Measurements from ENCODE around the gene SLC2A1. TPM values are rescaled to one million over a fixed set of nuclear protein-coding genes. Genes with fewer than 3 reads are reported as not detected.

SLC2A1 gene
- polyA plus RNA-seq, 1 donor (not counting 4 experiments of a cell fraction or from before 2014, with no cell fraction given): 689 TPM

GRCh38 chr1:42917241-42917495, 41.5 kb downstream of the SLC2A1 start:
- H3K9me3 ChIP-seq (ENCODE audit: control insufficient read depth, low read depth, low read length): no peaks in the 10 kb centered on the region
- TF ChIP-seq CTCF (optimal IDR thresholded peaks at IDR 0.05 in 1 of 3, IDR thresholded peaks at IDR 0.05 in 1 of 3, conservative IDR thresholded peaks at IDR 0.05 in 1 of 3; ENCODE audit: extremely low read depth in 1 of 3, insufficient read depth in 2 of 3, low read length in 3 of 3) (no peak), EZH2 (IDR thresholded peaks at IDR 0.05; ENCODE audit: low read length) (no peak)

GRCh38 chr1:42915456-42915855, 43.2 kb downstream of the SLC2A1 start:
- no peak overlapping the region for H3K4me3 ChIP-seq (ENCODE audit: control insufficient read depth in 2 of 3, extremely low read depth in 1 of 3, insufficient read depth in 2 of 3, low read depth in 1 of 3, low read length in 3 of 3)
- H3K4me1 ChIP-seq (ENCODE audit: control insufficient read depth, extremely low read depth, insufficient read depth, low read length): peaks cover 3% of the 10 kb centered on the region
- dilution Hi-C loops (cut with MboI; ENCODE audit: extremely low pct_ligation_motif_present, low sequenced_read_pairs): no loop called here
- H3K9ac ChIP-seq (ENCODE audit: control insufficient read depth, extremely low read depth, insufficient read depth, low read length): no peak overlapping the region
- no peak overlapping the region for H3K27ac ChIP-seq (ENCODE audit: control insufficient read depth, insufficient read depth, low read length)
- H3K79me2 ChIP-seq (ENCODE audit: control insufficient read depth, insufficient read depth, low read length): no peaks in the 10 kb centered on the region
- H3K9me3 ChIP-seq (ENCODE audit: control insufficient read depth, low read depth, low read length): no peaks in the 10 kb centered on the region
- no peaks in the 10 kb centered on the region for H3K27me3 ChIP-seq (ENCODE audit: control insufficient read depth, extremely low read depth, insufficient read depth, low read length)
- no peak for DNase-seq (ENCODE audit: low read depth, low spot score)
- no peaks in the 10 kb centered on the region for H3K9me1 ChIP-seq (ENCODE audit: control insufficient read depth, extremely low read depth, insufficient read depth, low read length)
- TF ChIP-seq EZH2 (IDR thresholded peaks at IDR 0.05; ENCODE audit: low read length): no peak
- TF ChIP-seq CTCF (optimal IDR thresholded peaks at IDR 0.05 in 1 of 3, IDR thresholded peaks at IDR 0.05 in 1 of 3, conservative IDR thresholded peaks at IDR 0.05 in 1 of 3; ENCODE audit: extremely low read depth in 1 of 3, insufficient read depth in 2 of 3, low read length in 3 of 3): no peak
- H4K20me1 ChIP-seq (ENCODE audit: control insufficient read depth, extremely low read depth, insufficient read depth, low read length): no peaks in the 10 kb centered on the region
- no peaks in the 10 kb centered on the region for H3K36me3 ChIP-seq (ENCODE audit: control insufficient read depth in 2 of 2, extremely low read depth in 1 of 2, insufficient read depth in 2 of 2, low read length in 2 of 2)
- FAIRE-seq: no peak
- no peak overlapping the region for H3K4me2 ChIP-seq (ENCODE audit: control insufficient read depth, extremely low read depth, insufficient read depth, low read depth, low read length)
- no peak overlapping the region for H2AFZ ChIP-seq (ENCODE audit: control insufficient read depth, low read length)

More at GRCh38 chr1:42917241-42917495, 41.5 kb downstream of the SLC2A1 start:
- dilution Hi-C loops (cut with MboI; ENCODE audit: extremely low pct_ligation_motif_present, low sequenced_read_pairs): no loop called here
- FAIRE-seq (no peak), DNase-seq (ENCODE audit: low read depth, low spot score) (no peak)
- no peak overlapping the region for H3K4me2 ChIP-seq (ENCODE audit: control insufficient read depth, extremely low read depth, insufficient read depth, low read depth, low read length)
- no peaks in the 10 kb centered on the region for H3K27me3 ChIP-seq (ENCODE audit: control insufficient read depth, extremely low read depth, insufficient read depth, low read length)
- no peak overlapping the region for H3K27ac ChIP-seq (ENCODE audit: control insufficient read depth, insufficient read depth, low read length)
- H3K4me1 ChIP-seq (ENCODE audit: control insufficient read depth, extremely low read depth, insufficient read depth, low read length): peaks cover 3% of the 10 kb centered on the region
- H3K9me1 ChIP-seq (ENCODE audit: control insufficient read depth, extremely low read depth, insufficient read depth, low read length): no peaks in the 10 kb centered on the region
- no peaks in the 10 kb centered on the region for H3K36me3 ChIP-seq (ENCODE audit: control insufficient read depth in 2 of 2, extremely low read depth in 1 of 2, insufficient read depth in 2 of 2, low read length in 2 of 2)
- no peak overlapping the region for H2AFZ ChIP-seq (ENCODE audit: control insufficient read depth, low read length)
- no peaks in the 10 kb centered on the region for H4K20me1 ChIP-seq (ENCODE audit: control insufficient read depth, extremely low read depth, insufficient read depth, low read length)
- H3K79me2 ChIP-seq (ENCODE audit: control insufficient read depth, insufficient read depth, low read length): no peaks in the 10 kb centered on the region
- no peak overlapping the region for H3K9ac ChIP-seq (ENCODE audit: control insufficient read depth, extremely low read depth, insufficient read depth, low read length)
- no peak overlapping the region for H3K4me3 ChIP-seq (ENCODE audit: control insufficient read depth in 2 of 3, extremely low read depth in 1 of 3, insufficient read depth in 2 of 3, low read depth in 1 of 3, low read length in 3 of 3)
